PC-3 (cell line): ENCODE results near the gene CTSF. TPM values are rescaled to one million over a fixed set of nuclear protein-coding genes. Genes with fewer than 3 reads are reported as not detected.

Source experiments
- ATAC-seq: fragments of 200-7000 bp; cut with Tn5 transposase; 2 replicates; pipeline ENCODE4 v1.9.1; 2020; ENCODE audit warnings: mild to moderate bottlenecking, moderate library complexity
- BruUV-seq: library from RNA; stranded (reverse); fragments of 400-500 nt; replicated peaks from 2 replicates; lab custom pipeline; 2021; lab: Mats Ljungman, UMichigan
- CTCF ChIA-PET: fragments of 300-600 bp; sonication (Branson Sonifier 250); formaldehyde crosslinking; loops from one replicate; lab custom pipeline; 2022; ENCODE audit warnings: antibody characterized with exemption; lab: Charles Lee
- POLR2A ChIA-PET: fragments of 300-600 bp; sonication (Branson Sonifier 250); formaldehyde crosslinking; loops from one replicate; lab custom pipeline; 2022; ENCODE audit warnings: antibody characterized with exemption; ENCODE audit not compliant: unreplicated experiment; lab: Charles Lee
- DNase-seq: peaks from one replicate; pipeline ENCODE4 v3.0.0-alpha.2; 2015
- H2AFZ ChIP-seq: fragments of 300-600 bp; sonication (generic); 2 replicates; pipeline ENCODE4 v1.6.0; 2016; ENCODE audit warnings: antibody characterized with exemption, low read length
- H3F3A ChIP-seq: fragments of 300-600 bp; sonication (generic); one replicate; pipeline ENCODE4 v1.6.0; 2017; ENCODE audit warnings: antibody characterized with exemption, low read length, control low read depth, mild to moderate bottlenecking; ENCODE audit not compliant: unreplicated experiment
- H3K27ac ChIP-seq: fragments of 300-600 bp; sonication (generic); 2 replicates; pipeline ENCODE4 v1.5.1; 2016; ENCODE audit warnings: mild to moderate bottlenecking, low read length
- H3K27me3 ChIP-seq: fragments of 300-600 bp; sonication (generic); 2 replicates; pipeline ENCODE4 v1.6.1; 2016; ENCODE audit warnings: low read length, mixed read lengths
- H3K36me3 ChIP-seq: fragments of 300-600 bp; sonication (generic); 2 replicates; pipeline ENCODE4 v1.6.1; 2016; ENCODE audit warnings: low read depth, mixed run types, low read length, mixed read lengths
- H3K4me1 ChIP-seq: fragments of 300-600 bp; sonication (generic); 2 replicates; pipeline ENCODE4 v1.5.1; 2016; ENCODE audit warnings: low read length; ENCODE audit not compliant: insufficient read depth
- H3K4me2 ChIP-seq: fragments of 300-600 bp; sonication (generic); 2 replicates; pipeline ENCODE4 v1.6.0; 2016; ENCODE audit warnings: low read length
- H3K4me3 ChIP-seq: fragments of 300-600 bp; sonication (generic); 2 replicates; pipeline ENCODE4 v1.5.1; 2016; ENCODE audit warnings: mild to moderate bottlenecking, low read length, mixed read lengths
- H3K79me2 ChIP-seq: fragments of 300-600 bp; sonication (generic); 2 replicates; pipeline ENCODE4 v1.6.1; 2017; ENCODE audit warnings: low read length, mixed read lengths
- H3K9ac ChIP-seq: fragments of 300-600 bp; sonication (generic); 2 replicates; pipeline ENCODE4 v1.6.0; 2016; ENCODE audit warnings: mild to moderate bottlenecking, low read length
- H3K9me2 ChIP-seq: fragments of 300-600 bp; sonication (generic); replicated peaks from 2 replicates; pipeline ENCODE4 v1.6.1; 2016; ENCODE audit warnings: mixed run types, low read length, mixed read lengths
- H3K9me3 ChIP-seq: fragments of 300-600 bp; sonication (generic); 2 replicates; pipeline ENCODE4 v1.6.1; 2016; ENCODE audit warnings: low read length, mixed read lengths
- H4K20me1 ChIP-seq: fragments of 300-600 bp; sonication (generic); 2 replicates; pipeline ENCODE4 v1.6.1; 2016; ENCODE audit warnings: low read length, mixed read lengths
- EZH2 ChIP-seq: fragments of 300-600 bp; sonication (generic); IDR thresholded peaks from one replicate; pipeline ENCODE4 v1.6.1; 2017; ENCODE audit warnings: antibody characterized with exemption, mild to moderate bottlenecking, low read length; ENCODE audit not compliant: unreplicated experiment
- EZH2phosphoT487 ChIP-seq: fragments of 300-600 bp; sonication (generic); IDR thresholded peaks from 2 replicates; pipeline ENCODE4 v1.6.1; 2018; ENCODE audit warnings: mild to moderate bottlenecking, antibody characterized with exemption, low read length, borderline replicate concordance
- intact Hi-C: fragments of 100-400 bp; cut with micrococcal nuclease; formaldehyde crosslinking; loops from 2 replicates; pipeline ENCODE4 v1.9.0; 2023
- total RNA-seq: library from RNA; depleted of rRNA; stranded (reverse); fragments of >200 nt; gene quantifications from 2 replicates; pipeline ENCODE4 v1.2.3, GENCODE V29; 2014
- TF ChIP-seq, protein P1 (sequence below): fragments of 300-600 bp; sonication (generic); conservative IDR thresholded peaks from 2 replicates; pipeline ENCODE4 v1.5.1; 2017; ENCODE audit warnings: antibody characterized with exemption, low read depth, mild to moderate bottlenecking, low read length

The CTSF gene
- total RNA-seq, 1 experiment from 2014 or later = 9.4 TPM

DNA sequence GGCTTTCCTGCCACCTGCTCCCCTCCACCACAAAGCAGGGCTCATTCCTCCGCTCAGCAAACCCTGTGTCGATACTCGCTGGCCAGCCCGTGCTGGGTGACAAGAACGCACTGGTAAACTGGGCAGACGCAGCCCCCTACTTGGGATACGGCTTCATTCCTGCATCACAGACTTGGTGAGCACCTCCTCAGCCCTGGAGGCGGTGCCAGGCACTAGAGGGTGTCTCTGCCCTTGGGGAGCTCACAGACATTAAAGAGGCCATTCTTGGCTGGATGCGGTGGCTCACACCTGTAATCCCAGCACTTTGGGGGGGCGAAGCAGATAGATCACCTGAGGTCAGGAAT is 28.6 kb downstream of the CTSF start:
- TF ChIP-seq, protein P1, sequence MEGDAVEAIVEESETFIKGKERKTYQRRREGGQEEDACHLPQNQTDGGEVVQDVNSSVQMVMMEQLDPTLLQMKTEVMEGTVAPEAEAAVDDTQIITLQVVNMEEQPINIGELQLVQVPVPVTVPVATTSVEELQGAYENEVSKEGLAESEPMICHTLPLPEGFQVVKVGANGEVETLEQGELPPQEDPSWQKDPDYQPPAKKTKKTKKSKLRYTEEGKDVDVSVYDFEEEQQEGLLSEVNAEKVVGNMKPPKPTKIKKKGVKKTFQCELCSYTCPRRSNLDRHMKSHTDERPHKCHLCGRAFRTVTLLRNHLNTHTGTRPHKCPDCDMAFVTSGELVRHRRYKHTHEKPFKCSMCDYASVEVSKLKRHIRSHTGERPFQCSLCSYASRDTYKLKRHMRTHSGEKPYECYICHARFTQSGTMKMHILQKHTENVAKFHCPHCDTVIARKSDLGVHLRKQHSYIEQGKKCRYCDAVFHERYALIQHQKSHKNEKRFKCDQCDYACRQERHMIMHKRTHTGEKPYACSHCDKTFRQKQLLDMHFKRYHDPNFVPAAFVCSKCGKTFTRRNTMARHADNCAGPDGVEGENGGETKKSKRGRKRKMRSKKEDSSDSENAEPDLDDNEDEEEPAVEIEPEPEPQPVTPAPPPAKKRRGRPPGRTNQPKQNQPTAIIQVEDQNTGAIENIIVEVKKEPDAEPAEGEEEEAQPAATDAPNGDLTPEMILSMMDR = no peak
- TF ChIP-seq EZH2 = no peak
- no peak for TF ChIP-seq EZH2phosphoT487
- Histone ChIP-seq H4K20me1 (no peaks in the 10 kb centered on the region), H3K9ac (no peak overlapping the region), H3K36me3 (no peaks in the 10 kb centered on the region), H3K4me2 (no peak overlapping the region), H3K4me1 (peaks cover 14% of the 10 kb centered on the region), H2AFZ (no peak overlapping the region), H3F3A (no peaks in the 10 kb centered on the region), H3K9me2 (no peaks in the 10 kb centered on the region), H3K27me3 (no peaks in the 10 kb centered on the region), H3K9me3 (no peaks in the 10 kb centered on the region), H3K27ac (no peak overlapping the region), H3K4me3 (no peak overlapping the region), H3K79me2 (no peaks in the 10 kb centered on the region)
- no peak for ATAC-seq
- no TSS peak for BruUV-seq
- CTCF ChIA-PET = no interaction called here
- POLR2A ChIA-PET = no interaction called here
- DNase-seq = no peak
- intact Hi-C loops = no loop called here

DNA sequence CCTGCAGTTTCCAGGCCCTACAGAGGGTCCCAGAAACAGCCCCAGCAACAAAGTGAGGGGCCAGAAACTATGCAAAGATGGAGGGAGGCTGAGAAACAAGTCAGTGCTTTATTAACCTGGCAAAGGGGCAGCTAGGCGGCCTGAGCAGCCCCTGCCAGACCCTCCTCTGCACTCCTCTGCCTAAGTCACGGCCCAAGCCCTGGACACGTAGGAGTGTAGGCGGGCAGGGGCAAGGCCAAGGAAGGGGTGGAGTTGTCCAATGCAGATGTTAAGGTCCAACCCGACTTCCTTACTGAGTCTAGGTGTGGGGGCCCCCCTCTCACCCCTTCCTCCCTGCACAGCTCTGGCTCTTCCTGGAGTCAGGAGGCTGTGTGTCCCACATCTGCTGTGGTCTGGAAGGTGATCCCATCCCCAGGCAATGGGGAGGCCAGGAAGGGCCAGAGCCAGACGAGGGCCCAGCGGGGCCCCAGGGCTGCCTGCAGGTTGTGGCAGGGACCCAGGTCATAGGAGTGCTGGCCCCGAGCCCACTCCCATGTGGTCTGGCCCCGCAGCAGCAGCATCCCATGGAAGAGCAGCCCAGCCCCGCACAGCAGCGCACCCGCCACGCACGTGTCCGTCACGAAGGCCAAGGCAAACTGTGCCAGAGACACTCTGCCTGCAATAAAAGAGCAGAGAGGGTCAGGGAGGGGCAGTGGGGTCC is 29.1 kb downstream of the CTSF start:
- intact Hi-C loops = no loop called here
- DNase-seq = no peak
- Histone ChIP-seq H2AFZ (no peak overlapping the region), H3F3A (no peaks in the 10 kb centered on the region), H3K36me3 (no peaks in the 10 kb centered on the region), H3K4me2 (no peak overlapping the region), H3K4me1 (peaks cover 12% of the 10 kb centered on the region), H3K27me3 (no peaks in the 10 kb centered on the region), H3K79me2 (no peaks in the 10 kb centered on the region), H4K20me1 (no peaks in the 10 kb centered on the region), H3K9ac (no peak overlapping the region), H3K4me3 (no peak overlapping the region), H3K9me2 (no peaks in the 10 kb centered on the region), H3K27ac (no peak overlapping the region), H3K9me3 (no peaks in the 10 kb centered on the region)
- POLR2A ChIA-PET = no interaction called here
- TF ChIP-seq EZH2phosphoT487 = no peak
- TF ChIP-seq, protein P1 = no peak
- ATAC-seq = no peak
- CTCF ChIA-PET = no interaction called here
- BruUV-seq = no TSS peak

DNA sequence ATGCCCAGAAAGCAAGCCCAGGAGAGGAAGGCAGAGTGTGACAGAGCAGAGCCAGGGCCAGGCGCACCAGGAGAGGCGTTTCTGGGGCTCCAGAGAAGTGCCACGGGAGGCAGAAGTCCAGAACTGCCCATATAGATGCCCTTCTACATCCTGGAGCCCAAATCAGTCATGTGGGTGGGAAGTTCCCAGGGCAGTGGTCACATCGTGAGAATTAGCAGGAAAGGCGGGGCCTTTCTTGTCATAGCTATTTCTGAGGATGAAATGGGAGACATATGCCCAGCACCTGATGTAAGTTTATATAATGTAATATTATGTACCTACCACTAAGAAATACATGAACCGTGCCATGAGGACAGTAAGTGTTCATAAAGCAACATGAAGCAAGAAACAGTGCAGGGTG is 35.6 kb downstream of the CTSF start:
- Histone ChIP-seq H3K4me1 (no peaks in the 10 kb centered on the region), H3K27me3 (no peaks in the 10 kb centered on the region), H3K9ac (no peak overlapping the region), H3K9me2 (no peaks in the 10 kb centered on the region), H4K20me1 (no peaks in the 10 kb centered on the region), H2AFZ (no peak overlapping the region), H3K36me3 (no peaks in the 10 kb centered on the region), H3K27ac (no peak overlapping the region), H3K79me2 (no peaks in the 10 kb centered on the region), H3K4me2 (no peak overlapping the region), H3F3A (no peaks in the 10 kb centered on the region), H3K9me3 (no peaks in the 10 kb centered on the region), H3K4me3 (no peak overlapping the region)
- ATAC-seq = peak; percentile 55
- intact Hi-C loops = no loop called here
- TF ChIP-seq, protein P1 = no peak
- no peak for TF ChIP-seq EZH2
- no peak for TF ChIP-seq EZH2phosphoT487
- DNase-seq = no peak
- CTCF ChIA-PET = no interaction called here
- BruUV-seq = no TSS peak
- POLR2A ChIA-PET = no interaction called here
